Measurements from ENCODE around the gene TFR2.

- no peak for TF ChIP-seq EZH2 (IDR thresholded peaks at IDR 0.05; ENCODE audit: borderline replicate concordance, low read depth, low read length, severe bottlenecking)
- TF ChIP-seq, protein P1, sequence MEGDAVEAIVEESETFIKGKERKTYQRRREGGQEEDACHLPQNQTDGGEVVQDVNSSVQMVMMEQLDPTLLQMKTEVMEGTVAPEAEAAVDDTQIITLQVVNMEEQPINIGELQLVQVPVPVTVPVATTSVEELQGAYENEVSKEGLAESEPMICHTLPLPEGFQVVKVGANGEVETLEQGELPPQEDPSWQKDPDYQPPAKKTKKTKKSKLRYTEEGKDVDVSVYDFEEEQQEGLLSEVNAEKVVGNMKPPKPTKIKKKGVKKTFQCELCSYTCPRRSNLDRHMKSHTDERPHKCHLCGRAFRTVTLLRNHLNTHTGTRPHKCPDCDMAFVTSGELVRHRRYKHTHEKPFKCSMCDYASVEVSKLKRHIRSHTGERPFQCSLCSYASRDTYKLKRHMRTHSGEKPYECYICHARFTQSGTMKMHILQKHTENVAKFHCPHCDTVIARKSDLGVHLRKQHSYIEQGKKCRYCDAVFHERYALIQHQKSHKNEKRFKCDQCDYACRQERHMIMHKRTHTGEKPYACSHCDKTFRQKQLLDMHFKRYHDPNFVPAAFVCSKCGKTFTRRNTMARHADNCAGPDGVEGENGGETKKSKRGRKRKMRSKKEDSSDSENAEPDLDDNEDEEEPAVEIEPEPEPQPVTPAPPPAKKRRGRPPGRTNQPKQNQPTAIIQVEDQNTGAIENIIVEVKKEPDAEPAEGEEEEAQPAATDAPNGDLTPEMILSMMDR (IDR thresholded peaks at IDR 0.05; ENCODE audit: extremely low read depth in 1 of 2, insufficient read depth in 1 of 2, low read depth in 1 of 2, low read length in 2 of 2): no peak
- TF ChIP-seq JUN (IDR thresholded peaks at IDR 0.05; ENCODE audit: borderline replicate concordance, insufficient read depth, insufficient read length, low read depth): no peak
- no peak for TF ChIP-seq POLR2AphosphoS5 (IDR thresholded peaks at IDR 0.05; ENCODE audit: insufficient read depth, low read depth, low read length)
- no peak for TF ChIP-seq POLR2A (IDR thresholded peaks at IDR 0.05; ENCODE audit: low read depth, low read length)
- no peak for TF ChIP-seq FOS (IDR thresholded peaks at IDR 0.05; ENCODE audit: borderline replicate concordance, insufficient read depth, low read length)
- TF ChIP-seq, protein P2, sequence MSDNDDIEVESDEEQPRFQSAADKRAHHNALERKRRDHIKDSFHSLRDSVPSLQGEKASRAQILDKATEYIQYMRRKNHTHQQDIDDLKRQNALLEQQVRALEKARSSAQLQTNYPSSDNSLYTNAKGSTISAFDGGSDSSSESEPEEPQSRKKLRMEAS (IDR thresholded peaks at IDR 0.05; ENCODE audit: insufficient read depth, insufficient read length): no peak
- no peak for TF ChIP-seq GATA2 (IDR thresholded peaks at IDR 0.05; ENCODE audit: insufficient read depth, insufficient read length, low read depth, low read length)
Measured at GRCh38 chr7:100577103-100577502, 64.2 kb downstream of the TFR2 start.
